HG02623 (cell line): ENCODE data around the gene TBRG4.

Experiments used
- ATAC-seq: cut with Tn5 transposase; IDR thresholded peaks from one replicate; pipeline ENCODE4 v1.9.1; 2021; ENCODE audit warnings: moderate library complexity; ENCODE audit not compliant: unreplicated experiment

Gene TBRG4

DNA sequence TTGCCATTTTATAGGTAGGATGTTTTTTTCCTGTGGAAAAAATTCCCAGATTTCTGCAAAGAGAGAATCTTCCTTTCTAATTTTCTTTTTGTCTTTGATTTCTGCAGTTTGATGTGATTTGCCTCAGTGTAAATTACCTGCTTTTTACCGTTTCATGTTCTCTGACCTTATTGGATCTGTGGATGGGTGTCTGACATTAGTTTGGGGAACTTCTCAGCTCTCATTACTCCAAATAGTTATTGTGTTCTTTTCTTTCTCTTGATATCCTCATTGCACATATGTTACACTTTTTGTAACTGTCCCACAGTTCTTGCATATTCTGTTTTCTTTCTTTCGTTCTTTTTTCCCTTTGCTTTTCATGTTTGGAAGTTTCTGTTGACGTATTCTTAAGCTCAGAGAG lies 51.2 kb downstream of the TBRG4 start:
- no peak for ATAC-seq

DNA sequence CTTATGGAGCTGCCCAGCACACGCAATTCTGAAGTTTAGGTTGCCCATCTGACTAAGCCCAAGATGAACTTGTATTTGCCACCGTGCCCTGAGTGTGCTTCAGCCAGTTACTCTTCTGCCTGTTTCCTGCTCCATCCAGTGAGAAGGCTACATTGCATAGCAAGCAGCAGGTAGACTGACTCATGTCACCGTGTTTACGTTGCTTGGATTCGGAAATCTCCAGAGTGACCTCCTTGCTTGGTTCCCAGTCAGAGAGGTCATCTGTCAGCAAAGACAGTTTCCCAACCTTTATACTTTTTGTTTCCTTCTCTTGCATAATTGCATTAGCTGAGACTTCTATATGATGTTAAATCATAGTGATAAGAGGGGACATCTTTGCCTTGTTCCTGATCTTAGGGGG lies 53.6 kb downstream of the TBRG4 start:
- no peak for ATAC-seq

DNA sequence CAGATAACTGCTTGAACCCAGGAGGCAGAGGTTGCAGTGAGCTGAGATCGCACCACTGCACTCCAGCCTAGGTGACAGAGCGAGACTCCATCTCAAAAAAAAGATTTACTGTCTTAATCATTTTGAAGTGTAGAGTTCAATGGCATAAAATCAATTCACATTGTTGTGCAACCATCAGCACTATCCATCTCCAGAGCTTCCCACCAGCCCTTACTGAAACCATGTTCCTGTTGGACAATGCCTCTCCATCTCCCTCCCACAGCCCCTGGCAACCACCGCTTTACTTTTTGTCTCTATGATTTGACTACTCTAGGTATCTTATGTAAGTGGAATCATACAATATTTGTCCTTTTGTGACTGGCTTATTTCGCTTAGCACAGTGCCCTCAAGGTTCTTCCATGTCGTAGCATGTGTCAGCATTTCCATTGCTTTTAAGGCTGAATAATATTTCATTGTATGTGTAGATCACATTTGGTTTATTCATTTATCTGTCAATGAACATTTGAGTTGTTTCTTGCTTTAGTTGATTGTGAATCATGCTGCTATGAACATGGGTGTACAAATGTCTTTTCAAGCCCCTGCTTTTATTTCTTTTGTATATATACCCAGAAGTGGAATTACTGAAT lies 55.8 kb downstream of the TBRG4 start:
- no peak for ATAC-seq

DNA sequence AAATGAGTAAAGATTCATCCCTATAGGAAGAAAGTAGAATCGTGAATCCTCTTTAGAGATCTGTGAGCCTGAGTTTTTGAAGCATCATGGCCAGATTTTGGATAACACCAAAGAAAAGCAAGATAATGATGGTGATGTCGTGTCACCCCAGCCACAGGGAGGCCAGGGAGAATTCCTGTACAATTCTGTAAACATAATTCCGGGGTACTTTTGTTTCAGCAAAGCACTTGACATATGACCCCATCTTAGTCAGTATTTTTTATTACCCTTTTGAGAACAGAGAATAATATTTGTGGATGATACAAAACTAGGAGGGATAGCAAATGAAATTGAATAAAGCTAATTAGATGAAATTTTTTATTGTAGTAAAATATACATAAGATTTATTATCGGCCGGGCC lies 56.5 kb downstream of the TBRG4 start:
- ATAC-seq: no peak

DNA sequence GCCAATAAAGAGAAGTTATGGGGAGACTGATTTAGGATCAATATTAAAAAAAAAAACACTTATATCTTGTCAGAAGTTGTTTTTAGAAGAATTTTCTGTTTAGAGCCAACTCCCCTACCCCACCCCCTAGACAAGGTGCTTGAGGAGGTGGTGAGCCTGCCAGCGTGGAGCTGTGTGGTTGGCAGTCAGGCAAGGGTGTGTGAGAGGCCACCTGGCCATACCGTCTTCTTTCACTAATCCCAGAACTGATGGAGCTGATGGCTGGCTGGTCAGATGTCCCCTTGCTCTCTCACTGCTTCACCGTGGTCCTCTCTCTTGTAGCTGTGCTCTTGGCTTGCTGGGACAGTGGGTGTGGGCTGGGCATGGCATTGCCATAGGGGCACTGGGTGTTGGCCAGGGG lies 57.1 kb downstream of the TBRG4 start:
- ATAC-seq: no peak

DNA sequence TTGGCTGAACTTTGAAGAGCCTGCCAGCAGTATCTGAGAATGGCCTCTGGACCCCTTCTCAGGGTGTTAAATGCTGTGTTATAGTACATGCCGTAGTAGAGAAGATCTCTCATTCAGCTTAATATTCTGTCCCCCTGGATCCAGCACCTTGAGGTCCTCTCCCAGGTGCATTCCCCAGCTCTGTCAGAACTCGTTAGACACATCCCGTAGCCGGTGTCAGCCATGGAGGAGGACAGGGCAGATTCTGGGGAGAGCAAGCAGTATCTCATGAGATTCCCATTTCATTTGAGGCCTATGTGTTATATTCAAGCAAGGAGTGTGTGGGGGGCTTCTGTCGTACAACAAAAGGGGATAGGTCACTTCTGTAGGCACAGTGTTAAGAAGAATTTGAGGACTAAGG lies 57.6 kb downstream of the TBRG4 start:
- no peak for ATAC-seq

DNA sequence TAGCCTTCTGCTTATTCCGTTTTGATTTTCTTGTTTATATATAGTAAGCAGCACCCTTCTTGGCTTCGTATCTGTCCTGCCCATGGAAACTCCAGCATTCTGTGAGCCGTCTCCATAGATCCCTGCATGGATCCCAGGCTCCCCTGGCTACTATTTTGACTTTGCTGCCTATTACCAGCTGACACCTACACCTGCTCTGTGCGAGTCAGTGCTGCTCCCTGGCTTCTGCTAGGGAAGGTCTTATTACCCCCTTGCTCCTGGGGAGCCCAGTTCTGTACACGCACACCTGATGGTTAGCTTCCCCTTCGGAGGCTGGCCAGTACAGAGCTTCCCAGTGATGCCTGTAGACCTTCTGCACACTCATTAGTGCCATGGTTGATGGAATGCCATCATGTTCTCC lies 58.1 kb downstream of the TBRG4 start:
- ATAC-seq: no peak

DNA sequence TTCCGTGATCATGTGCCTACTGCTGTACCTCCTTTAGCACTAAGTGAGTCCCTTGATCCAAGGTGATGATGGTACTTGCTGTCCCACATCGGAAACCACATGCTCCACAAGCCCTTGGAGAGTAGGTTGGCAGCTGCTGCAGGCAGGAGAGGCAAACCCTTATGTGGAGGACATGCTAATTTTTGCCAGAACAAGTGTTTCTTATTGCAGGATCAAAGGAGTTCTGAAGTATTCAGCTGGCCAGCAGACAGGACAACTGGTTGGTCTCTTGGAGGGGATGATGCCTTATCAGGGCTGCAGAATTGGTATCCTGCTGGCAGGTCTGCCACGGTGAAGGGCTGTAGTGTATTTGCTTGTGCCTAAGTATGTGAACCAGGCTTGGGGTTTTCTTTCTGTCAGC lies 59.5 kb downstream of the TBRG4 start:
- ATAC-seq: no peak

DNA sequence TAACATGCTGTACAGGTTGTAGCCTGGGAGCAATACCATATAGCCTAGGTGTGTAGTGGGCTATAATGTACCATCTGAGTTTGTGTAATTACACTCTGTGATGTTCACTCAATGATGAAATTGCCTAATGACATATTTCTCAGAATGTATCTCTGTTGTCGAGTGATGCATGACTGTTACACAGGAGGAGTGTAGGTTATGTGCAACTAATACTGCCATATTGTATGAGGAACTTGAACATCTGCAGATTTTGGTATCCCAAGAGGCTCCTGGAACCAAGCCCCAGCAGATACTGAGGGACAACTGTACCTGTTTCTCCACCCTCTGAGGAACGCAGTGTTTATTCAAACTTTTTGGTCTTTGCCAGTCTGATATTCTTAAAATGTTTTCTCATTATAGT lies 61.3 kb downstream of the TBRG4 start:
- no peak for ATAC-seq
